Gastroesophageal sphincter (tissue), 4 donors: ENCODE measurements around the gene GBE1. TPM values are rescaled to one million over a fixed set of nuclear protein-coding genes. Genes with fewer than 3 reads are reported as not detected.

ENCODE experiments used
- ATAC-seq: fragments of 150-250 bp; one replicate; pipeline ENCODE4 v1.9.1; 2016; ENCODE audit warnings: mild to moderate bottlenecking, moderate library complexity
- H3K27ac ChIP-seq, 4 donors: fragments of 200-600 bp; sonication (generic) in 3 of 4; 1 replicate in 3 of 4; 2 replicates in 1 of 4; pipeline ENCODE4 v1.5.1; 2016 to 2019
- H3K27me3 ChIP-seq: fragments of 200-600 bp; sonication (generic); one replicate; pipeline ENCODE4 v1.5.1; 2019
- H3K36me3 ChIP-seq, 2 donors: fragments of 200-600 bp; sonication (generic); one replicate each; pipeline ENCODE4 v1.5.1; 2019; ENCODE audit warnings: control low read depth in 1 of 2
- H3K4me1 ChIP-seq, 3 donors: fragments of 200-600 bp; sonication (generic); 1 replicate in 2 of 3; 2 replicates in 1 of 3; pipeline ENCODE4 v1.5.1; 2016 to 2019; ENCODE audit warnings: control low read depth in 2 of 3
- H3K4me3 ChIP-seq, 2 donors: fragments of 200-600 bp; sonication (generic); one replicate each; pipeline ENCODE4 v1.5.1; 2019; ENCODE audit warnings: mild to moderate bottlenecking in 1 of 2, moderate library complexity in 1 of 2
- H3K9me3 ChIP-seq, 3 donors: fragments of 200-600 bp; sonication (generic); one replicate each; pipeline ENCODE4 v1.5.1; 2017 to 2019; ENCODE audit warnings: control low read depth in 2 of 3
- CTCF ChIP-seq, 4 experiments: fragments of 200-600 bp in 2 of 4; fragments of 450-650 bp in 2 of 4; sonication (generic) in 1 of 4; IDR thresholded peaks; one replicate each; pipeline ENCODE4 v1.5.1; 2017 to 2019; ENCODE audit warnings: antibody characterized with exemption in 4 of 4, mild to moderate bottlenecking in 2 of 4, moderate library complexity in 2 of 4
- EP300 ChIP-seq: sonication (generic); formaldehyde crosslinking; IDR thresholded peaks from one replicate; pipeline ENCODE4 v1.6.1; 2017; ENCODE audit warnings: antibody characterized with exemption, mild to moderate bottlenecking
- POLR2A ChIP-seq, 2 donors: fragments of 450-650 bp; IDR thresholded peaks; one replicate each; pipeline ENCODE4 v1.6.1; 2017; ENCODE audit warnings: antibody characterized with exemption in 2 of 2, mild to moderate bottlenecking in 2 of 2, moderate library complexity in 1 of 2
- POLR2AphosphoS5 ChIP-seq: sonication (generic); formaldehyde crosslinking; IDR thresholded peaks from one replicate; pipeline ENCODE4 v1.6.1; 2017; ENCODE audit warnings: antibody characterized with exemption
- WGBS, 2 donors: methylation state at CpG; one replicate each; pipeline ENCODE4 v1.1.5; 2018; ENCODE audit warnings: low coverage in 1 of 2; 5-methylcytosine and 5-hydroxymethylcytosine counted together
- total RNA-seq, 4 donors: library from RNA; depleted of rRNA; stranded (reverse); fragments of >200 nt; gene quantifications; one replicate each; pipeline ENCODE4 v1.1.0, GENCODE V29; 2016

Gene GBE1
- total RNA-seq, 4 donors from 2014 or later, result 23.3 to 59.4 (median 27.2) TPM

GRCh38 chr3:81666502-81667121, 94.8 kb downstream of the GBE1 start:
- no peak for ATAC-seq
- Histone ChIP-seq H3K4me3 (no peak overlapping the region), H3K27me3 (no peaks in the 10 kb centered on the region), H3K36me3 (no peaks in the 10 kb centered on the region), H3K9me3 (no peaks in the 10 kb centered on the region), H3K4me1 (no peaks in the 10 kb centered on the region), H3K27ac (no peak overlapping the region)
- TF ChIP-seq CTCF (IDR thresholded peaks at IDR 0.05) (peak; percentile 35 to 64 (median 52)), EP300 (no peak)

- no peak for ATAC-seq
- H3K4me1 ChIP-seq, result peaks cover 0 to 8% (median 0%) of the 10 kb centered on the region in 3 donors
- H3K4me3 ChIP-seq, result no peak overlapping the region
- H3K9me3 ChIP-seq, result no peaks in the 10 kb centered on the region
- H3K27me3 ChIP-seq, result no peaks in the 10 kb centered on the region
- no peak for TF ChIP-seq POLR2AphosphoS5
- no peak for TF ChIP-seq POLR2A (IDR thresholded peaks at IDR 0.05)
- TF ChIP-seq EP300, result no peak
- no peak for TF ChIP-seq CTCF (IDR thresholded peaks at IDR 0.05)
- no peaks in the 10 kb centered on the region for H3K36me3 ChIP-seq
- no peak overlapping the region for H3K27ac ChIP-seq
- WGBS, 2 donors, result 100% methylated on average over 3 of the region's 10 CpGs; no CpG with 5 or more reads in 1 of the 2 donors
These were observed 98.3 kb downstream of the GBE1 start for GRCh38 chr3:81663114-81663513.

- H3K9me3 ChIP-seq, result no peaks in the 10 kb centered on the region
- TF ChIP-seq POLR2A (IDR thresholded peaks at IDR 0.05), result no peak
- no peak for TF ChIP-seq EP300
- no peak for TF ChIP-seq CTCF (IDR thresholded peaks at IDR 0.05)
- TF ChIP-seq POLR2AphosphoS5, result no peak
- no peaks in the 10 kb centered on the region for H3K27me3 ChIP-seq
- H3K4me1 ChIP-seq, result peaks cover 0 to 8% (median 0%) of the 10 kb centered on the region in 3 donors
- no peak overlapping the region for H3K27ac ChIP-seq
- ATAC-seq, result no peak
- WGBS, 2 donors, result 92% methylated on average over 1 of the region's 1 CpG; no CpG with 5 or more reads in 1 of the 2 donors
- no peaks in the 10 kb centered on the region for H3K36me3 ChIP-seq
- no peak overlapping the region for H3K4me3 ChIP-seq
These were observed 101.4 kb downstream of the GBE1 start for GRCh38 chr3:81660036-81660435.

GRCh38 chr3:81658322-81658997, 103.0 kb downstream of the GBE1 start:
- WGBS, 2 donors, result 51 to 68% methylated on average over 3 of the region's 3 CpGs
- no peak for ATAC-seq
- peaks cover 0 to 8% (median 0%) of the 10 kb centered on the region in 3 donors for H3K4me1 ChIP-seq
- no peaks in the 10 kb centered on the region for H3K9me3 ChIP-seq
- no peaks in the 10 kb centered on the region for H3K27me3 ChIP-seq
- H3K4me3 ChIP-seq, result no peak overlapping the region
- TF ChIP-seq CTCF (IDR thresholded peaks at IDR 0.05), result no peak
- no peak for TF ChIP-seq EP300
- no peak for TF ChIP-seq POLR2AphosphoS5
- H3K27ac ChIP-seq, result no peak overlapping the region
- no peaks in the 10 kb centered on the region for H3K36me3 ChIP-seq

- H3K4me1 ChIP-seq, result peaks cover 0 to 11% (median 0%) of the 10 kb centered on the region in 3 donors
- H3K27ac ChIP-seq, result no peak overlapping the region
- no peaks in the 10 kb centered on the region for H3K27me3 ChIP-seq
- ATAC-seq, result no peak
- TF ChIP-seq CTCF (IDR thresholded peaks at IDR 0.05), result no peak
- TF ChIP-seq EP300, result no peak
- no peak for TF ChIP-seq POLR2AphosphoS5
- no peak for TF ChIP-seq POLR2A (IDR thresholded peaks at IDR 0.05)
- 49 to 77% methylated on average over 4 of the region's 4 CpGs for WGBS, 2 donors
- H3K36me3 ChIP-seq, result no peaks in the 10 kb centered on the region
- no peaks in the 10 kb centered on the region for H3K9me3 ChIP-seq
- no peak overlapping the region for H3K4me3 ChIP-seq
These were observed 110.3 kb downstream of the GBE1 start for GRCh38 chr3:81651139-81651538.
